Measurements from ENCODE around the gene OSBPL5.

OSBPL5 gene

DNA sequence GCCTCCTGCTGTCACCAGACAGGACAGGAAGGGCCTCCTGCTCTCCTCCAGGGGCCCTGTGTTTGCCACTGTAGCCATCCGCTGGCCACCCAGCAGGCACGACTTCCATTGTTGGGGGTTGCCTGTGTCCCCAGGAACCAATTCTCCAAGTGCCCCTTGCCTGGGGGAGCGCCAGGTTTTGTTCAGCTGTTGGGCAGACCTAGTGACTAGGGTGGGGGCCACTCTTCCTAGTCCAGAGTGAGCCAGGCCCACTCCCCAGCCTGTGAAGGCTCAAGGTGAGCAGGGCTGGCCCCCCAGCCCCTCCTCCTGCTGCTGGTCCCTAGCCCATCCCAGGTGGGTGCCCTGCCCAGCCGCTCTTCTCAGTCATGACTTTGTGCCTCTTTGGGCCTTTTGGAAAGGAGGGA lies 30.9 kb downstream of the OSBPL5 start:
- no peak for DNase-seq (ENCODE audit: low spot score)

DNA sequence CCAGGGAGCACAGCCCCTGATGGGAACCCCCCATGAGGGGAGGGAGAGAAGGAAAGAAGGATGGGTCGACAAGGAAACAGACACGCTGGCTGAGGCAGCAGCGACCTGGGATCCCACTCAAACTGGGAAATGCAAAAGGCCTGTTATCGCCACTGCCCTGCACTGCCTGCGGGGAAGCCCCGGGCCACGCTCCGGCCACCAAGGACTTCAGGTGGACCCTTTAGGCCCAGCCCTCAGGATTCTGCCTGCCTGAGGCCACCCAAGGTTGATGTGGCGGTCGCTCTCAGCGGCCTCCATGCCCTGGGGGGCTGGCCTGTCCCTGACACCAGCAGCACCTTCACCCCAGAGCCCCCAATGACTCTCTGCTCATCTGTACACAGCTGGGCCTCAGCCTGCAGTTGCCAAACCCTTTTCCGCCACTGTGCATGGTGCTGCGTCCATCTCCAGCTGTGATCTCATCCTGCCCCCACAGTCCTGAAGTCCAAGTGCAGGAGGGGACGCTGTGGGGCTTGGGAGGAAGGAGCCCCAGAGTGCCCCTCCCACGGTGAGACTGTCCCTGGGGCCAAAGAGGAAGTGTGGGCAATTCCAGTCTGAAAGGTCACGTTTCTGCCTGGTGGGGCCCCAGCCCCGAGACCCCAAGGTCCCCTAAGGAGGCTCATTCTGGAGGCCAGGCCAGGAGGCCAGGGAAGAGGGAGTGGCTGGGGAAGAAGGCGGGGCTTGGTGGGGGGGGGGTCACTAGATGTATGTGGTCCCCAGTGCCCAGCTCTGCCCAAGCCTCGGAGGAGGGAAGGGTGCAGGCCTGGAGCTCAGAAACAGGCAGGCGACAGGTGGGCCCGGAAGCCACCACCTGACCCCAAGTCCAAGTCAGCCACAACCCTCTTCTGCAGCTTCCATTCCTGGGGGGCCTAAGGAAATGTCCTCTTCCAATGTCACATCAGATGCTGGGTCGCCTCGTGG lies 31.6 kb downstream of the OSBPL5 start:
- DNase-seq (ENCODE audit: low spot score) = no peak

DNA sequence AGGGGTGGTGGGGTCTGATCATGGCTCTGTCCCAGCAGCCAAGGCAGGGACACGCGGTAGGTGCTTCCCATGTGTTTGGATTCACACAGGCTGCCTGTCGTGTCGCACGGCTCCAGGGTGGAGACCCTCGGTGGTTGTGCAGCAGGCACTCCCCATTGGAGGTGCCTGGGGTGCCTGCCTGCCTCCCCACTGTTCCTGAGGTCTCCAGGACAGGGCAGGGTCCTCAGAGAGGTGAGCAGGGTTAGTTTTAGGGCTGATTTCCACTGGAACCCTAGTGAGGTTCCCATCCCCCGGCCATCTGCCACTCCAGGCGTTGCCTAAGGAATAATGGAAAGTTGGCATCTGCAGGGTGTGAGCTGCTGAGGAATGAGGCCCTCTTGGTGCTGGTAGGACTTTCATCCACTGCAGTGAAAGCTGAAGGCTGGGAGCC lies 32.3 kb downstream of the OSBPL5 start:
- no peak for DNase-seq (ENCODE audit: low spot score)

DNA sequence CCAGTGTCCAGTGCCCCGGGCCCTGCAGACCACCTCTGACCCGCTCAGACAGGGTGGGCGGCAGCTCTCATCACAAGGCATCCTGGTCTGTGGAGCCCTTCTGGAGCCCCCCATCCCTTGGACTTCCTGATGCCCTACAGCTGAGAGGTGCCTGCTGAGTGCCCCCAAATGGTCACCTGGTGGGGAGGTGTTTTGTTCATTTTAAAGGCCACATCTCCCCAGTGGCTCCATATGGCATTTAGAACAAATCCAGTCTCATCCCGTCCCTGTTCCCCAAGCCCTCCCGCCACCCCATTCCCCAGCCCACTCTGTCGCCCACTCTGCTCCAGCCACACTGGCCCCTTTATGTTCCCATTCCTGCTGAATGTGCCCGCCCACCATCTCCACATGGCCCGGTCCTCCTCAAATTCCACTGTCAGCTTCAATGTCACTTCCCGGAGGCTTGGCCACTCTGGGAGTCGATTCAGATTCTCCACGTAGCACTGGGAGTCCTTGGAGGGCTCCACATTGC lies 32.8 kb downstream of the OSBPL5 start:
- no peak for DNase-seq (ENCODE audit: low spot score)

DNA sequence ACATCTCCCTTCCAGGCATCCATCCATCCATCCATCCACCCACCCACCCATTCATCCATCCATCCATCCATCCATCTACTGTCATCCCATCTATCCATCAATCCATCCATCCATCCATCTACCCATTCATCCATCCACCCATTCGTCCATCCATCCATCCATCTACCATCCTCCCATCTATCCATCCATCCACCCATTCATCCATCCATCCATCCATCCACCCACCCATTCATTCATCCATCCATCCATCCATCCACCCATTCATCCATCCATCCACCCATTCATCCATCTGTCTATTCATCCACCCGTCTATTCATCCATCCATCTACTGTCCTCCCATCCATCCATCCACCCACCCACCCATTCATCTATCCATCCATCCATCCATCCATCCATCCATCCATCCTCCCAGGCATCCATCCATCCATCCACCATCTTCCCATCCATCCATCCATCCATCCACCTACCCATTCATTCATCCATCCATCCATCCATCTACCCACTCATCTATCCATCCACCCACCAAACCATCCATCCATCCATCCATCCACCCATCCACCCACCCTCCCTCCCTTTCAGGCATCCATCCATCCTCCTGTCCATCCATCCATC lies 33.7 kb downstream of the OSBPL5 start:
- DNase-seq (ENCODE audit: low spot score) = no peak

- DNase-seq (ENCODE audit: low spot score) = no peak
These were observed 34.6 kb downstream of the OSBPL5 start for GRCh38 chr11:3130269-3131071.

DNA sequence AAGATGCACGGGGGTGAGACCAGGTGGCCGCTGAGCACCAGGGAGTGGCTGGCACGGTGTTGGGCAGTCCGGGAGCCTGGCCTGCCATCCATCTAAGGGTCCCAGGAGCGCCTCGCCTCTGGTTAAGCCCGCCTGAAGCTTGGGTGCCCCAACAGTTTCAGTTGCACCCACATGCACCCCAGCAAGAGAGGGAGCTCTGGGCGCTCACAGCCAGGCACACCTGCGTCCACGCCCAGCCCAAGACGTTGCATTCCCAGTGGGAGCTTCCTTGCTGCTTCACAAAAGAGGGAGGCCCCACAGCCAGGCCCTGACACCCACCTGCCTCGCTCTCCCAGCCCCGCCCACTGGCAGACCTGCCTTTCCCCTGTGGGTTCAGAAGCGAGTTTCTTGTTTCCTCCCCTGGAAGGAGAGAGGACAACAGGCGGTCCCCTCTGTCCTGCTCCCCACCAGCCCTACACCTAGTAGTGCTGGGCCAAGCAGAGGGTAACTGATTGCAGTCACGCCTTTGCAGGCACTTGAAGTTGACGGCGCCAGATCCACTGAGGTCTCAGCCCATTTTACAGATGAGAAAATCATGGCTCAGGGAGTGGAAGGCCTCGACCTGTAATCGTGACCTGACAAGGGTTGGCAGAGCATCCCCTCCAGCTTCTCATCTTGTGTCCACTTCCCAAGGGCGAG lies 35.4 kb downstream of the OSBPL5 start:
- no peak for DNase-seq (ENCODE audit: low spot score)

GRCh38 chr11:3129181-3129590 lies 35.9 kb downstream of the OSBPL5 start:
- no peak for DNase-seq (ENCODE audit: low spot score)

- DNase-seq (ENCODE audit: low spot score) = no peak
These were observed 36.5 kb downstream of the OSBPL5 start for GRCh38 chr11:3128356-3129180.

DNA sequence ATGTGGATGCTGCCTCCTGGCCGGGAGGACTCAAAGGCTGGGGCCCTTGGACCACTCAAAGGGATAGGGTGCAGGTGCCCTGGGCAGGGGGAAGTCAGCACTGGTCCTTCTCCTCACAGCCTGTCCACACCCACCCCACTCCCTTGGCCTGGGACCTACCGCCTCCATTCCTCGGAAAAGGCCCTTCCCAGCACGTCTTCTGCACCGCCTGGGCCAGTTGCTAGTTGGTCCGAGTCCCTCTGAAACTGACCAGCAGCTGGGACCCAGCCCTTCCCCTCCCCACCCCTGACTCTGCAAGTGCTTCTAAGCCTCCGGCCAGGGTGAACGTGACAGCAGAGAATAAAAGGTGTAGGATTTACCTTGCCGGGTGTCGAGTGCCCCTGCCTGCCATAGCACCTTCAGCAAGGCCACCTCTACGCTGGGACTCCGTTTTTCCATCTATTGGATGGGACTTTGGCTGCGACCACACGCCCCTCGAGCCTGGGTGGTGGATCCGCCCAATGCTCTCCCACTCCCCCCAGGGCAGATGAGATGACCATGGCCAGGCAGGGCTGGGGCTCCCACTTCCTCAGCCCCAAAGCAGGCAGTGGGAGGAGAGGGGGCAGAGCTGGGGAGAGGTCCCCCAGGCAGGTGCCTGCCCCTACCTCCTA lies 37.3 kb downstream of the OSBPL5 start:
- no peak for DNase-seq (ENCODE audit: low spot score)

DNA sequence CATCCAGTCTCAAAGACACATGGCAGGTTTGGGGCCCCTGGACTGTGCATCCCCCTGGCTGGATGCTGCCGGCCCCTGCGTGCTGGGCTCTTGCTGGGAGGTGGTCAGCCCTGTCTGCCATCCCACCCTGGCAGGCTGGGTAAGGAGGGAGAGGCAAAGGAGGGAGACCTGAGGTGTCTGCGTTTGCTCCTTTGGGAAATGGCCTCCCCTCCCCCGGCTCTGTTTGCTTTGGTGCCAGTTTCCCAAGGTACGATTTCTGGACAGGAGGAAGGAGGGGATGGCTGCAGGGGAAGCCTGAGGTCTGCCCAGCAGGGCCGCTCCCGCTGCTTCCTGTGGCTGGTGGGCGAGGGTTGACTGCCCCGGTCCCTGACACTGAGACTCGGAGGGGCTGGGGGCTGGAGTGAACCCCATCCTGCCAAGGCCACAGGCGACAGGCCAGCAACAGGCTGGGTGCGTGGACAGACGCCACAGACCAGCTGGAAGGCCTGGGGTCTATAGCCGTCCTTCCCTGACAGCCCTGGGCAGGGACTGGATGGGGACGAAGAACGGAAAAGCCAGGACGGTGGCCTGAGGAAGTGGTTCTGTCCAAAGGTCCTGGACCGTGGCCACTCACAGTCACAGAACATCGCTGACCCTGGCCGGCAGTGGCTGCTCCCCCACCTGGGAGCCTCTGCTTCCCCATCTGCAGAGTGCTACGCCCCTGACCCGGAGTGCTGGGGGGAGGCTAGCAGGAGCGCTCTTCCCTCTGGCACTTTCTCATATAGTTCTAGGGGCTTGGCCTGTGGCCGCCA lies 38.0 kb downstream of the OSBPL5 start:
- DNase-seq (ENCODE audit: low spot score) = no peak

DNA sequence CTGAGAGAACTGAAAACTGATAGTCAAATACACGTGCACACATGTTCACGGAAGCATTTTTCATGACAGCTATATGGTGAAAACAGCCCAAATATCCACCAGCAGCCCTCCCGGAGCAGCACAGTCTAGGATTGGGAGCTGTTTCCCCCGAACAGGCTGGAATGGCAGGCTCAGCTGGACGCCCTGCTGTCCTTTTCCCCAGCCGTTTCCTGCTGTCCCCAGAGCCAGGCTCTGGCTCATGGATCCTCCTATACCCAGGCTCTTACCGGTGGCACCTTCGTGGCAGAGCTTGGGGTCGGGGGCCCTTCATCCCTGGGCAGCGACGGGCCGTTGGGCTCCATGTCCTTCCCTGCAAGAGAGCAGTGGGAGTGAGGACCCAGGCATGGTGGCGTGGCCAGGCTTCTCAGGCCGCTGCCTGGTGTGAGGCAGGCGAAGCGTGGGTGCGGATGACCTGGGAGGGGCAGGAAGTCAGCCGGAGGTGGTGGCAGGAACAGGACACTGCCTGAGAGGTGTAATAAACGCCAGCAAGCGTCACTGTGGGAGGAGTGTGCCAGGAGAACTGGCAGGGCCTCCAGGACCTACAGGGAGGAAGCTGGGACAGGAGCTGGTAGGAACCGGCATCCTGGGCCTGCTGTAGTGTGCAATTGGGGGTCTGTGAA lies 38.8 kb downstream of the OSBPL5 start:
- DNase-seq (ENCODE audit: low spot score) = no peak

GRCh38 chr11:3124821-3125220 lies 40.3 kb downstream of the OSBPL5 start:
- no peak for DNase-seq (ENCODE audit: low spot score)

- DNase-seq (ENCODE audit: low spot score) = no peak
These were observed 41.1 kb downstream of the OSBPL5 start for GRCh38 chr11:3123761-3124733.

- no peak for DNase-seq (ENCODE audit: low spot score)
These were observed 41.8 kb downstream of the OSBPL5 start for GRCh38 chr11:3123305-3123704.

DNA sequence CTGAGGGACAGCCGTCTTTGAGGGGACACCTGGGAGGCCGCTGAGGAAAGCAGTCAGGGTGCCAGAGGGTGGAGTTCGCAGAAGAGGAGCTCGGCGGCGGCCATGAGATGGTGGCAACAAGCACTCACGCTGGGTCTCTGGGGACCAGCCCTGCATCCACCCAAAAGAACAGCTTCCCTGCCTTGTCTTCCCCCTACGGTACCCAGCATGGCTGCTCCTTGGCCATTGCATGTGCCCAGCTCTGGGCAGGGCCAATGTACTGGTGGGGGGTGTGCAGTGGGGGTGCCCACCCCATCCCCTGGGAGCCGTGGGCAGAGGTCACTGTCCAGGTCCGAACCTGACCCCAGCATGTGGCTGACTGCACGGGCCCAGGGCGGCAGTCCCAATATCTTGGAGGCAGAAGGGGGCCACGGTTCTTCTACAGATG lies 42.3 kb downstream of the OSBPL5 start:
- no peak for DNase-seq (ENCODE audit: low spot score)

GRCh38 chr11:3121931-3122774 lies 43.0 kb downstream of the OSBPL5 start:
- no peak for DNase-seq (ENCODE audit: low spot score)
